Testis (tissue), 3 donors: Measurements from ENCODE around the gene COL7A1. TPM values are rescaled to one million over a fixed set of nuclear protein-coding genes. Genes with fewer than 3 reads are reported as not detected.

Source experiments
- DNase-seq: peaks from one replicate; pipeline ENCODE4 v3.0.0-alpha.2; 2019
- H3K27ac ChIP-seq, 2 donors: fragments of 200-600 bp; sonication (generic); one replicate each; pipeline ENCODE4 v1.5.1; 2019
- H3K27me3 ChIP-seq: fragments of 200-600 bp; sonication (generic); one replicate; pipeline ENCODE4 v1.5.1; 2019
- H3K36me3 ChIP-seq: fragments of 200-600 bp; sonication (generic); one replicate; pipeline ENCODE4 v1.5.1; 2017; ENCODE audit warnings: low read depth; ENCODE audit errors: missing control alignments
- H3K4me1 ChIP-seq: fragments of 200-600 bp; sonication (generic); one replicate; pipeline ENCODE4 v1.5.1; 2019
- H3K4me3 ChIP-seq, 2 donors: fragments of 200-600 bp; sonication (generic); one replicate each; pipeline ENCODE4 v1.5.1; 2017 to 2019
- H3K9me3 ChIP-seq: fragments of 200-600 bp; sonication (generic); one replicate; pipeline ENCODE4 v1.5.1; 2017
- POLR2A ChIP-seq: fragments of 450-650 bp; IDR thresholded peaks from one replicate; pipeline ENCODE4 v1.6.1; 2017; ENCODE audit warnings: antibody characterized with exemption, mild to moderate bottlenecking, moderate library complexity
- WGBS, 2 donors: methylation state at CpG; one replicate each; pipeline ENCODE4 v1.1.5; 2018; 5-methylcytosine and 5-hydroxymethylcytosine counted together
- intact Hi-C: fragments of 100-400 bp; cut with DNase I; formaldehyde crosslinking; loops from one replicate; pipeline ENCODE4 v1.15.1; 2023; ENCODE audit warnings: low total_unique reads
- polyA plus RNA-seq: library from polyadenylated mRNA; stranded (reverse); fragments of 350-450 nt; fragmentation: Illumina TruSeq; extraction: RNeasy Lipid Tissue Mini Kit (QIAGEN cat#74804); gene quantifications from one replicate; pipeline ENCODE4 v1.2.3, GENCODE V29; 2014; ENCODE audit warnings: low read depth, low replicate concordance; ENCODE audit not compliant: insufficient read depth
- total RNA-seq, 2 donors: library from RNA; depleted of rRNA; stranded (reverse); fragments of >200 nt; gene quantifications; one replicate each; pipeline ENCODE4 v1.2.3, GENCODE V29; 2016
- TF ChIP-seq, protein P1 (sequence below), 3 experiments: fragments of 450-650 bp in 2 of 3; fragments of 200-600 bp in 1 of 3; sonication (generic) in 1 of 3; IDR thresholded peaks; one replicate each; pipeline ENCODE4 v1.5.1; 2016 to 2019; ENCODE audit warnings: antibody characterized with exemption in 3 of 3, mild to moderate bottlenecking in 2 of 3, moderate library complexity in 1 of 3

COL7A1 gene
- total and polyA plus RNA-seq, 3 donors from 2014 or later = 19.9 to 39.1 (median 34.1) TPM

DNA sequence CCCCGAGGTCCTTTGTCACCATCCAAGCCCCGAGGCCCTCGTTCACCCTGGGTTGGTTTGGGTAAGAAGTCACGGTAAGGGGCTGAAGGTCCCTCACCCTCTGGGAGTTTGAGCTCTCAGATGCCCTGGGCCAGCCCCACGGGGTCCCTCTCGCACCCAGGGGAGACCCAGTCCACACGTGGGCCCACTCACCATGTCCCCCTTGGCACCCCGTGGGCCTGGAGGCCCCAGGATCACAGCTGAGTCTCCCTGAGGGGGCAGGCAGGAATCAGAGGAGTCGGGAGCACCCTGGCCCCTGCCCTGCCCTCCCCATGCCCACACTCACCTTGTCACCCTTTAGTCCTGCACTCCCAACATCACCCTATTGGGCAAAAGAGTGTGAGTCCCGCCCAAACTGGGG, 25.7 kb downstream of the COL7A1 start:
- Histone ChIP-seq H3K4me3 (no peak overlapping the region), H3K9me3 (no peaks in the 10 kb centered on the region), H3K27ac (no peak overlapping the region), H3K4me1 (no peaks in the 10 kb centered on the region), H3K27me3 (no peaks in the 10 kb centered on the region), H3K36me3 (no peaks in the 10 kb centered on the region)
- intact Hi-C loops = no loop called here
- no peak for DNase-seq
- TF ChIP-seq, protein P1, sequence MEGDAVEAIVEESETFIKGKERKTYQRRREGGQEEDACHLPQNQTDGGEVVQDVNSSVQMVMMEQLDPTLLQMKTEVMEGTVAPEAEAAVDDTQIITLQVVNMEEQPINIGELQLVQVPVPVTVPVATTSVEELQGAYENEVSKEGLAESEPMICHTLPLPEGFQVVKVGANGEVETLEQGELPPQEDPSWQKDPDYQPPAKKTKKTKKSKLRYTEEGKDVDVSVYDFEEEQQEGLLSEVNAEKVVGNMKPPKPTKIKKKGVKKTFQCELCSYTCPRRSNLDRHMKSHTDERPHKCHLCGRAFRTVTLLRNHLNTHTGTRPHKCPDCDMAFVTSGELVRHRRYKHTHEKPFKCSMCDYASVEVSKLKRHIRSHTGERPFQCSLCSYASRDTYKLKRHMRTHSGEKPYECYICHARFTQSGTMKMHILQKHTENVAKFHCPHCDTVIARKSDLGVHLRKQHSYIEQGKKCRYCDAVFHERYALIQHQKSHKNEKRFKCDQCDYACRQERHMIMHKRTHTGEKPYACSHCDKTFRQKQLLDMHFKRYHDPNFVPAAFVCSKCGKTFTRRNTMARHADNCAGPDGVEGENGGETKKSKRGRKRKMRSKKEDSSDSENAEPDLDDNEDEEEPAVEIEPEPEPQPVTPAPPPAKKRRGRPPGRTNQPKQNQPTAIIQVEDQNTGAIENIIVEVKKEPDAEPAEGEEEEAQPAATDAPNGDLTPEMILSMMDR (IDR thresholded peaks at IDR 0.05) = no peak
- TF ChIP-seq POLR2A = no peak
- WGBS, 2 donors = 84 to 89% methylated on average over 10 of the region's 10 CpGs

DNA sequence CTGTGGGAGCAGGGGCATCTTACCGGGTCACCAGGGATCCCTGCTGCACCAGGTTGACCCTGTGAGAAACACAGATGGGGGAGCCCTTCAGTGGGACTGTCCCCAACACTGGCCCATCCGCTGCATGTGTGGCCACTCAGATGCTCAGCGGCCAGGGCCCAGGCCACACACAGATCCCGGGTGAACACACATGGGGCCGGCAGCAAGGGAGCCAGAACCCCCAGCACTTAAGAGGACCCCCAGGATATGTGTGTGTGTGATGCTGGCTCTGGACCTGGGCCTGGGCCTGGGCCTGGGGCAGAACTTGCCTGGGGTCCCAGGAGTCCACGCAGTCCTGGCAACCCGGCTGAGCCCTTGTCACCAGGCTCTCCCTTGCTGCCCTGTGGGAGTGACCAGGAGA, 26.7 kb downstream of the COL7A1 start:
- WGBS, 2 donors = 87 to 88% methylated on average over 3 to 7 of the region's 7 CpGs

DNA sequence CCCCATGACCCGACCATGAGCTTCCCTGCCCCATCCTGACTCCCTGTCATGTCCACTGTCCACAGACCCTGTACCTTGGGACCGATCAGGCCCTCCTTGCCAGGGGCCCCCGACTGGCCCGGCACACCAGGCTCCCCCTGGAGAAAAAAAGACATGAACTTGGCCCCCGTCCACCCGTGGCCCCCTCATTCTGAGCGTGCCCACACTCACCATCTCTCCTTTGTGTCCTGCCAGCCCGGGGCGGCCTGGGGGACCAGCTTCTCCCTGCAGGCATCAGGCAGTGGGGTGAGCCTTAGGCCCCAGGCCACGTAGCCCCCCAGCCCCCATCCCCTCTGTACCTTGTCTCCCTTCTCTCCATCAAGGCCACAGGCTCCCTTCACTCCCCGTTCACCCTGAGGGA, 27.6 kb downstream of the COL7A1 start:
- H3K9me3 ChIP-seq = no peaks in the 10 kb centered on the region
- no peak overlapping the region for H3K27ac ChIP-seq
- no peaks in the 10 kb centered on the region for H3K36me3 ChIP-seq
- intact Hi-C loops = no loop called here
- 94 to 95% methylated on average over 11 of the region's 11 CpGs for WGBS, 2 donors
- no peak for TF ChIP-seq POLR2A
- TF ChIP-seq, protein P1 (IDR thresholded peaks at IDR 0.05) = no peak
- DNase-seq = no peak
- H3K4me1 ChIP-seq = no peaks in the 10 kb centered on the region
- no peak overlapping the region for H3K4me3 ChIP-seq
- no peaks in the 10 kb centered on the region for H3K27me3 ChIP-seq

More for the DNA sequence above, 26.7 kb downstream of the COL7A1 start:
- DNase-seq = no peak
- Histone ChIP-seq H3K27ac (no peak overlapping the region), H3K36me3 (no peaks in the 10 kb centered on the region), H3K9me3 (no peaks in the 10 kb centered on the region), H3K4me3 (no peak overlapping the region), H3K27me3 (no peaks in the 10 kb centered on the region), H3K4me1 (no peaks in the 10 kb centered on the region)
- TF ChIP-seq, protein P1 (IDR thresholded peaks at IDR 0.05) = no peak
- no peak for TF ChIP-seq POLR2A
- intact Hi-C loops = no loop called here

DNA sequence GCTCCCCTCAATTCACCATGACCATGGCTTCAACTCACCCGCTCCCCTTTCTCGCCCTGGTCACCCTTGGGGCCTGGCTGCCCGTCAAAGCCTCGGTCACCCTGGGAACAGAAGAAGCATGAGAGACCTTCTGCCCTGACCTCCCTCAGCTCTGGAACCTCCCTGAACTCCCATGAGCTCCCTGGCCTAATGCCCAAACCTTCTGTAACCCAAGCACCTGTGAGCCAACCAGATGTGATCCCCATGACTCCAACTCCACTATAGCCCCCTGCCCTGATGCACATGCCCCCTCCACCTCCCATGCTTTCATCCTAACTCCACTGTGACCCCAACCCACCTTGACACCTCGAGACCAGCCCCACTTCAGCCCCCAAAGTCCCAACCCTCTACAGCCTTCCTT, 28.0 kb downstream of the COL7A1 start:
- TF ChIP-seq, protein P1 (IDR thresholded peaks at IDR 0.05) = no peak
- TF ChIP-seq POLR2A = no peak
- intact Hi-C loops = no loop called here
- no peak overlapping the region for H3K4me3 ChIP-seq
- WGBS, 2 donors = 90 to 97% methylated on average over 5 of the region's 5 CpGs
- H3K27ac ChIP-seq = no peak overlapping the region
- no peak for DNase-seq
- no peaks in the 10 kb centered on the region for H3K27me3 ChIP-seq
- no peaks in the 10 kb centered on the region for H3K4me1 ChIP-seq
- H3K36me3 ChIP-seq = no peaks in the 10 kb centered on the region
- H3K9me3 ChIP-seq = no peaks in the 10 kb centered on the region

DNA sequence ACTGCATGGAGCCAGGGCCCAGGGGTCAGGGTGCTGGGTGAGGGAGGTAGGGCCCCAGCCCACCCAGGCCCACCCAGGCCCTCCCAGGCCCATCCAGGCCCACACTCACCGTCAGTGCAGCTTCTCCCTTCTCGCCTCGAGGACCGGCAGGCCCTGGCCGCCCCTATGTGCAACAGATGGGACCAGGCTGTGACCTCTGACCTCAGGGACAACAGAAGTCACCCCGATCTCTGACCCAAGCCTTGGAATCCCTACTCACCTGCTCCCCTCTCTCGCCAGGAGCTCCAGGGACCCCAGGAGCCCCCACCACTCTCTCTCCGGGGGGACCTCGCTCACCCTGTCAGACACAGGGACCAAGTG, 28.7 kb downstream of the COL7A1 start:
- Histone ChIP-seq H3K27ac (no peak overlapping the region), H3K36me3 (no peaks in the 10 kb centered on the region), H3K27me3 (no peaks in the 10 kb centered on the region), H3K9me3 (no peaks in the 10 kb centered on the region), H3K4me1 (no peaks in the 10 kb centered on the region), H3K4me3 (no peak overlapping the region)
- intact Hi-C loops = no loop called here
- DNase-seq = no peak
- 93% methylated on average over 9 of the region's 9 CpGs; no CpG with 5 or more reads in 1 of the 2 donors for WGBS, 2 donors
- no peak for TF ChIP-seq POLR2A
- TF ChIP-seq, protein P1 (IDR thresholded peaks at IDR 0.05) = no peak
